IMR-90 (cell line): ENCODE results near the gene GRAMD2A. TPM values are rescaled to one million over a fixed set of nuclear protein-coding genes. Genes with fewer than 3 reads are reported as not detected.

Experiments
- ATAC-seq: fragments of 200-7000 bp; cut with Tn5 transposase; 2 replicates; pipeline ENCODE4 v1.9.1; 2020; ENCODE audit warnings: low read depth, mild to moderate bottlenecking, moderate library complexity
- BruUV-seq: library from RNA; stranded (reverse); fragments of 400-500 nt; replicated peaks from 2 replicates; lab custom pipeline; 2021; lab: Mats Ljungman, UMichigan
- CTCF ChIA-PET: fragments of 300-600 bp; formaldehyde crosslinking; extraction: SDS; loops from one replicate; lab custom pipeline; 2021; ENCODE audit warnings: antibody characterized with exemption; lab: Yijun Ruan, JAX
- POLR2A ChIA-PET: fragments of 300-600 bp; sonication (Branson Sonifier 250); formaldehyde crosslinking; loops from one replicate; lab custom pipeline; 2022; ENCODE audit warnings: antibody characterized with exemption; ENCODE audit not compliant: unreplicated experiment; lab: Charles Lee
- DNase-seq: peaks from one replicate; pipeline ENCODE4 v3.0.0; 2013
- H2AFZ ChIP-seq: replicated peaks from 2 replicates; pipeline ENCODE3; 2013; ENCODE audit warnings: low read length, mild to moderate bottlenecking; ENCODE audit not compliant: poor library complexity
- H2AK5ac ChIP-seq: 2 replicates; pipeline ENCODE4 v1.6.1; 2013; ENCODE audit warnings: low read depth, low read length, inconsistent platforms
- H2AK9ac ChIP-seq: replicated peaks from 2 replicates; pipeline ENCODE3; 2013; ENCODE audit warnings: mild to moderate bottlenecking, low read depth, low read length, moderate library complexity; ENCODE audit not compliant: poor library complexity
- H2BK120ac ChIP-seq: 2 replicates; pipeline ENCODE4 v1.6.1; 2013; ENCODE audit warnings: low read depth, low read length, inconsistent platforms
- H2BK15ac ChIP-seq: 3 replicates; pipeline ENCODE4 v1.6.1; 2013; ENCODE audit warnings: low read depth, low read length, inconsistent platforms
- H2BK20ac ChIP-seq: 2 replicates; pipeline ENCODE4 v1.6.1; 2013; ENCODE audit warnings: low read depth, mild to moderate bottlenecking, inconsistent platforms, low read length, moderate library complexity
- H2BK5ac ChIP-seq: 2 replicates; pipeline ENCODE4 v1.6.1; 2013; ENCODE audit warnings: mild to moderate bottlenecking, low read depth, low read length, inconsistent platforms; ENCODE audit not compliant: poor library complexity, severe bottlenecking
- H3K14ac ChIP-seq: replicated peaks from 2 replicates; pipeline ENCODE4 v1.6.1; 2013; ENCODE audit warnings: low read depth, low read length, inconsistent platforms
- H3K18ac ChIP-seq: 2 replicates; pipeline ENCODE4 v1.6.1; 2013; ENCODE audit warnings: low read depth, low read length, control low read depth
- H3K23ac ChIP-seq: 2 replicates; pipeline ENCODE4 v1.6.1; 2013; ENCODE audit warnings: low read depth, low read length, inconsistent platforms
- H3K27ac ChIP-seq: 2 replicates; pipeline ENCODE4 v1.5.1; 2013; ENCODE audit warnings: mild to moderate bottlenecking, control low read depth, low read length; ENCODE audit not compliant: insufficient read depth
- H3K27me3 ChIP-seq: 2 replicates; pipeline ENCODE4 v1.6.1; 2013; ENCODE audit warnings: low read length; ENCODE audit not compliant: control insufficient read depth, insufficient read depth
- H3K36me3 ChIP-seq: 2 replicates; pipeline ENCODE4 v1.6.1; 2013; ENCODE audit warnings: low read length, mixed read lengths; ENCODE audit not compliant: control insufficient read depth, insufficient read depth
- H3K4ac ChIP-seq: 2 replicates; pipeline ENCODE4 v1.6.1; 2013; ENCODE audit warnings: low read depth, low read length, inconsistent platforms
- H3K4me1 ChIP-seq: 2 replicates; pipeline ENCODE4 v1.6.1; 2013; ENCODE audit warnings: low read length, mixed read lengths; ENCODE audit not compliant: control insufficient read depth, insufficient read depth
- H3K4me2 ChIP-seq: 2 replicates; pipeline ENCODE4 v1.6.1; 2013; ENCODE audit warnings: low read depth, mild to moderate bottlenecking, control low read depth, low read length, moderate library complexity
- H3K4me3 ChIP-seq: 2 replicates; pipeline ENCODE4 v1.5.1; 2013; ENCODE audit warnings: low read depth, mild to moderate bottlenecking, control low read depth, low read length, moderate library complexity; ENCODE audit not compliant: insufficient read depth
- H3K56ac ChIP-seq: 2 replicates; pipeline ENCODE4 v1.6.1; 2013; ENCODE audit warnings: low read length, inconsistent platforms; ENCODE audit not compliant: insufficient read depth; ENCODE audit errors: extremely low read depth
- H3K79me1 ChIP-seq, 2 experiments: 2 replicates each; pipeline ENCODE4 v1.6.1; 2013; ENCODE audit warnings: low read length in 2 of 2, inconsistent platforms in 1 of 2, low read depth in 1 of 2
- H3K9ac ChIP-seq: 2 replicates; pipeline ENCODE4 v1.6.1; 2013; ENCODE audit warnings: low read depth, low read length, control low read depth
- H3K9me1 ChIP-seq: 2 replicates; pipeline ENCODE4 v1.6.1; 2013; ENCODE audit warnings: low read length, inconsistent platforms; ENCODE audit not compliant: insufficient read depth
- H3K9me3 ChIP-seq: 2 replicates; pipeline ENCODE4 v1.6.1; 2013; ENCODE audit warnings: low read length; ENCODE audit not compliant: control insufficient read depth, insufficient read depth
- H4K20me1 ChIP-seq: 2 replicates; pipeline ENCODE4 v1.6.1; 2013; ENCODE audit warnings: low read length, inconsistent platforms; ENCODE audit not compliant: insufficient read depth
- H4K5ac ChIP-seq: 2 replicates; pipeline ENCODE4 v1.6.1; 2013; ENCODE audit warnings: mild to moderate bottlenecking, low read depth, low read length, control low read depth
- H4K8ac ChIP-seq, 2 experiments: 2 replicates each; pipeline ENCODE4 v1.6.1; 2013; ENCODE audit warnings: low read depth in 2 of 2, low read length in 2 of 2, control low read depth in 1 of 2, inconsistent platforms in 1 of 2
- H4K91ac ChIP-seq: 2 replicates; pipeline ENCODE4 v1.6.1; 2013; ENCODE audit warnings: low read depth, low read length, inconsistent platforms; ENCODE audit not compliant: insufficient read depth
- BHLHE40 ChIP-seq: fragments of 150-350 bp; IDR thresholded peaks from 2 replicates; pipeline ENCODE4 v1.6.1; 2016; ENCODE audit warnings: mild to moderate bottlenecking, low read depth, low read length
- CEBPB ChIP-seq: IDR thresholded peaks from 2 replicates; pipeline ENCODE4 v1.6.1; 2012; ENCODE audit warnings: low read depth, low read length, improper control_type of control experiment
- CHD1 ChIP-seq: IDR thresholded peaks from 2 replicates; pipeline ENCODE4 v1.6.1; 2012; ENCODE audit warnings: low read depth, low read length, improper control_type of control experiment
- FOS ChIP-seq: fragments of 150-350 bp; IDR thresholded peaks from 2 replicates; pipeline ENCODE4 v1.6.1; 2016; ENCODE audit warnings: low read depth, low read length
- MAFK ChIP-seq: IDR thresholded peaks from 2 replicates; pipeline ENCODE4 v1.6.1; 2012; ENCODE audit warnings: low read depth, low read length, improper control_type of control experiment
- MAZ ChIP-seq: IDR thresholded peaks from 2 replicates; pipeline ENCODE4 v1.6.1; 2012; ENCODE audit warnings: low read depth, mild to moderate bottlenecking, low read length, improper control_type of control experiment, moderate library complexity, borderline replicate concordance
- MXI1 ChIP-seq: IDR thresholded peaks from 2 replicates; pipeline ENCODE4 v1.6.1; 2012; ENCODE audit warnings: low read depth, mild to moderate bottlenecking, low read length, moderate library complexity, borderline replicate concordance
- POLR2A ChIP-seq: IDR thresholded peaks from 2 replicates; pipeline ENCODE4 v1.6.1; 2012; ENCODE audit warnings: mild to moderate bottlenecking, low read depth, low read length
- RAD21 ChIP-seq: IDR thresholded peaks from 2 replicates; pipeline ENCODE4 v1.6.1; 2012; ENCODE audit warnings: low read length, improper control_type of control experiment
- RCOR1 ChIP-seq: IDR thresholded peaks from 2 replicates; pipeline ENCODE4 v1.6.1; 2012; ENCODE audit warnings: mild to moderate bottlenecking, low read length, improper control_type of control experiment; ENCODE audit not compliant: insufficient replicate concordance
- RFX5 ChIP-seq: IDR thresholded peaks from 2 replicates; pipeline ENCODE4 v1.8.0; 2012; ENCODE audit warnings: low read depth, mild to moderate bottlenecking, low read length, moderate library complexity
- SMC3 ChIP-seq: fragments of 150-350 bp; IDR thresholded peaks from 2 replicates; pipeline ENCODE4 v1.6.1; 2016; ENCODE audit warnings: low read depth, mild to moderate bottlenecking, antibody characterized with exemption, low read length, moderate library complexity
- USF2 ChIP-seq: fragments of 150-350 bp; IDR thresholded peaks from 2 replicates; pipeline ENCODE4 v1.6.1; 2017; ENCODE audit warnings: mild to moderate bottlenecking, antibody characterized with exemption, low read length, low read depth
- WGBS, 2 experiments: methylation state at CpG; one replicate each; pipeline versions ENCODE4 v1.1.5 to v1.1.7; 2013; ENCODE audit warnings: missing lambda C conversion rate in 2 of 2; ENCODE audit not compliant: insufficient read length in 1 of 2; ENCODE audit errors: extremely low coverage in 2 of 2; 5-methylcytosine and 5-hydroxymethylcytosine counted together
- dilution Hi-C: fragments of 300-500 bp; cut with HindIII; formaldehyde crosslinking; loops from one replicate; pipeline ENCODE4 v1.14.3; 2018; ENCODE audit warnings: low sequenced_read_pairs; ENCODE audit not compliant: unreplicated experiment
- in situ Hi-C: fragments of 300-500 bp; cut with MboI; formaldehyde crosslinking; loops from 3 replicates; pipeline ENCODE4 v1.14.3; 2019; ENCODE audit warnings: low sequenced_read_pairs, inconsistent platforms, mixed read lengths
- intact Hi-C: fragments of 100-400 bp; cut with micrococcal nuclease; formaldehyde crosslinking; loops from 2 replicates; pipeline ENCODE4 v1.10.0; 2022
- polyA plus RNA-seq, 3 experiments: library from polyadenylated mRNA; depleted of rRNA; stranded (reverse); fragments of >200 nt; gene quantifications; 2 replicates each; pipeline ENCODE4 v1.2.3, GENCODE V29; 2012; ENCODE audit warnings: low replicate concordance in 1 of 3
- total RNA-seq: library from RNA; depleted of rRNA; stranded (reverse); fragments of >200 nt; gene quantifications from 2 replicates; pipeline ENCODE4 v1.2.3, GENCODE V29; 2012
- TF ChIP-seq, protein P1 (sequence below): conservative IDR thresholded peaks from 2 replicates; pipeline ENCODE4 v1.5.1; 2012; ENCODE audit warnings: mild to moderate bottlenecking, low read depth, low read length, improper control_type of control experiment
- TF ChIP-seq, protein P2 (sequence below): fragments of 150-350 bp; IDR thresholded peaks from 2 replicates; pipeline ENCODE4 v1.6.1; 2016; ENCODE audit warnings: low read depth, mild to moderate bottlenecking, low read length, moderate library complexity, borderline replicate concordance

The GRAMD2A gene
- total and polyA plus RNA-seq, 2 of the 4 experiments (the other 2 are of a cell fraction) = 0.14 to 0.18 TPM

DNA sequence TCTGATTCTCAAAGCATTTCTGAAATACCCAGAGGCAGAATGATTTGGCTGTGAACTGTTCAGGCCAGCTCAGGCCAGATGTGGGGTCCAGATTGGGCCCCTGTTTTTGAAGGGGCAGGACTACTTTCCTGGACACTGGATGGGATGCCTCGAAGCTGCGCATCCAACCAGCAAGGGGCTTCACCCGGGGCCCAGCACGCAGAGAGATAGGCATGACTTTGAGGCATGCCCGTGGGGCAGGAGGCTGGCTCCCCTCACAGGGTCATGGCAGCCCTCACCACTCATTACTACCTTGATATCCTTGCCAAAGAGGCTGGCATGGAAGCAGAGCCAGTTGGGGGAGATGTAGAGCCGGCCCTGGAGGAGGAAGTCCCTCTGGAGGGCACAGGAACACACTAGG lies 30.1 kb downstream of the GRAMD2A start:
- Histone ChIP-seq H3K9me3 (no peaks in the 10 kb centered on the region), H3K18ac (no peak overlapping the region), H3K27me3 (peaks cover 69% of the 10 kb centered on the region), H3K79me1 (no peaks in the 10 kb centered on the region), H2AK9ac (no peak overlapping the region), H3K56ac (no peak overlapping the region), H3K4ac (no peak overlapping the region), H4K91ac (no peak overlapping the region), H3K4me3 (no peak overlapping the region), H4K5ac (no peak overlapping the region), H2AFZ (no peak overlapping the region), H4K20me1 (no peaks in the 10 kb centered on the region), H4K8ac (no peak overlapping the region), H3K4me2 (no peak overlapping the region), H3K36me3 (no peaks in the 10 kb centered on the region), H3K4me1 (peaks cover 12% of the 10 kb centered on the region), H3K9ac (no peak overlapping the region), H2BK15ac (no peak overlapping the region), H3K23ac (no peak overlapping the region), H3K14ac (no peak overlapping the region), H2AK5ac (no peak overlapping the region), H2BK120ac (no peak overlapping the region), H3K9me1 (no peaks in the 10 kb centered on the region; the same call in none of the 2 replicates), H2BK20ac (no peak overlapping the region), H2BK5ac (no peak overlapping the region), H3K27ac (no peak overlapping the region)
- ATAC-seq = no peak
- CTCF ChIA-PET = no interaction called here
- intact Hi-C loops (no loop called here), dilution Hi-C loops (no loop called here), in situ Hi-C loops (no loop called here)
- BruUV-seq = no TSS peak
- DNase-seq = no peak
- POLR2A ChIA-PET = no interaction called here
- no CpG with 5 or more reads among the region's 6 CpGs for WGBS, 2 experiments
- no peak for TF ChIP-seq RFX5
- TF ChIP-seq MAZ = no peak
- TF ChIP-seq RAD21 = no peak
- no peak for TF ChIP-seq POLR2A
- no peak for TF ChIP-seq FOS
- no peak for TF ChIP-seq RCOR1
- TF ChIP-seq, protein P1, sequence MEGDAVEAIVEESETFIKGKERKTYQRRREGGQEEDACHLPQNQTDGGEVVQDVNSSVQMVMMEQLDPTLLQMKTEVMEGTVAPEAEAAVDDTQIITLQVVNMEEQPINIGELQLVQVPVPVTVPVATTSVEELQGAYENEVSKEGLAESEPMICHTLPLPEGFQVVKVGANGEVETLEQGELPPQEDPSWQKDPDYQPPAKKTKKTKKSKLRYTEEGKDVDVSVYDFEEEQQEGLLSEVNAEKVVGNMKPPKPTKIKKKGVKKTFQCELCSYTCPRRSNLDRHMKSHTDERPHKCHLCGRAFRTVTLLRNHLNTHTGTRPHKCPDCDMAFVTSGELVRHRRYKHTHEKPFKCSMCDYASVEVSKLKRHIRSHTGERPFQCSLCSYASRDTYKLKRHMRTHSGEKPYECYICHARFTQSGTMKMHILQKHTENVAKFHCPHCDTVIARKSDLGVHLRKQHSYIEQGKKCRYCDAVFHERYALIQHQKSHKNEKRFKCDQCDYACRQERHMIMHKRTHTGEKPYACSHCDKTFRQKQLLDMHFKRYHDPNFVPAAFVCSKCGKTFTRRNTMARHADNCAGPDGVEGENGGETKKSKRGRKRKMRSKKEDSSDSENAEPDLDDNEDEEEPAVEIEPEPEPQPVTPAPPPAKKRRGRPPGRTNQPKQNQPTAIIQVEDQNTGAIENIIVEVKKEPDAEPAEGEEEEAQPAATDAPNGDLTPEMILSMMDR = no peak
- no peak for TF ChIP-seq SMC3
- no peak for TF ChIP-seq CEBPB
- TF ChIP-seq BHLHE40 = no peak
- no peak for TF ChIP-seq MAFK
- no peak for TF ChIP-seq USF2
- TF ChIP-seq, protein P2, sequence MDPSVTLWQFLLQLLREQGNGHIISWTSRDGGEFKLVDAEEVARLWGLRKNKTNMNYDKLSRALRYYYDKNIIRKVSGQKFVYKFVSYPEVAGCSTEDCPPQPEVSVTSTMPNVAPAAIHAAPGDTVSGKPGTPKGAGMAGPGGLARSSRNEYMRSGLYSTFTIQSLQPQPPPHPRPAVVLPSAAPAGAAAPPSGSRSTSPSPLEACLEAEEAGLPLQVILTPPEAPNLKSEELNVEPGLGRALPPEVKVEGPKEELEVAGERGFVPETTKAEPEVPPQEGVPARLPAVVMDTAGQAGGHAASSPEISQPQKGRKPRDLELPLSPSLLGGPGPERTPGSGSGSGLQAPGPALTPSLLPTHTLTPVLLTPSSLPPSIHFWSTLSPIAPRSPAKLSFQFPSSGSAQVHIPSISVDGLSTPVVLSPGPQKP = no peak
- no peak for TF ChIP-seq CHD1
- no peak for TF ChIP-seq MXI1
